Measurements from ENCODE around the gene LRRTM4. TPM values are rescaled to one million over a fixed set of nuclear protein-coding genes. Genes with fewer than 3 reads are reported as not detected.
"Not testable (repeated sequence)": the region's sequence is repeated elsewhere in the genome, so short reads cannot be mapped to it uniquely, and the experiment has no call there.

The LRRTM4 gene
- total and polyA plus RNA-seq, 4 donors: 0.52 to 2.7 TPM; not detected in 2

- H3K9me3 ChIP-seq (ENCODE audit: control insufficient read depth, low read length): no peaks in the 10 kb centered on the region
- no peaks in the 10 kb centered on the region for H3K4me1 ChIP-seq (ENCODE audit: control insufficient read depth in 1 of 2, insufficient read depth in 2 of 2, low read length in 2 of 2)
- DNase-seq (no peak), ATAC-seq (ENCODE audit: low FRiP score) (no peak)
- no peaks in the 10 kb centered on the region for H3K27me3 ChIP-seq (ENCODE audit: control insufficient read depth in 1 of 2, insufficient read depth in 2 of 2, low read length in 1 of 2)
- no peak overlapping the region for H3K4me3 ChIP-seq (ENCODE audit: low read length in 2 of 2)
- no peaks in the 10 kb centered on the region for H3K36me3 ChIP-seq (ENCODE audit: control insufficient read depth in 1 of 2, insufficient read depth in 2 of 2, low read length in 1 of 2)
- no peak overlapping the region for H3K27ac ChIP-seq (ENCODE audit: low read depth in 1 of 2, low read length in 2 of 2)
- intact Hi-C loops (cut with DNase I): no loop called here
- WGBS, 2 donors: 64 to 77% methylated on average over 3 of the region's 3 CpGs
These were observed 400.7 kb downstream of the LRRTM4 start for GRCh38 chr2:77121518-77121917.

DNA sequence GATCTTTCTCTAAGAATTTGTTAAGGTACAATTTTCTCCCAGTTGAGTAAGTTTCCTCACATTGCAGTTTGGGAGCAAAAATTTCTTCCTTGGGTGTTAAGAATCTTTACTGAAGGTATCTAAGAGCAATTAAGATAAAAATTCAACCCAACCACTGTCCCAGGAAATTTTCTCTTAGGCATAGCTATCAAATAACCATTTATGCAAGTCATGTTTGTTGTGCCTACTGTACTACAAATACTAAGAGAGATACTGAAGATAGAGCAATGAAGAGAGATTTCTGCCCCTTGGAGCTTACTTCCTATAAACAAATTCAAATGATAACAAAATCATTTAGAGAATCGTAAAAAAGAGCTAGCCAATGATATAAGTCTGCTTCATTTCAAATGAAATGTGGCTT, 402.8 kb downstream of the LRRTM4 start:
- no peak overlapping the region for H3K27ac ChIP-seq (ENCODE audit: low read depth in 1 of 2, low read length in 2 of 2)
- intact Hi-C loops (cut with DNase I): no loop called here
- no peak for DNase-seq
- H3K4me1 ChIP-seq (ENCODE audit: control insufficient read depth in 1 of 2, insufficient read depth in 2 of 2, low read length in 2 of 2): no peaks in the 10 kb centered on the region
- H3K36me3 ChIP-seq (ENCODE audit: control insufficient read depth in 1 of 2, insufficient read depth in 2 of 2, low read length in 1 of 2): no peaks in the 10 kb centered on the region
- WGBS, 2 donors: 84 to 86% methylated on average over 1 of the region's 1 CpG
- H3K4me3 ChIP-seq (ENCODE audit: low read length in 2 of 2): no peak overlapping the region
- no peaks in the 10 kb centered on the region for H3K9me3 ChIP-seq (ENCODE audit: control insufficient read depth, low read length)
- ATAC-seq (ENCODE audit: low FRiP score): no peak
- no peaks in the 10 kb centered on the region for H3K27me3 ChIP-seq (ENCODE audit: control insufficient read depth in 1 of 2, insufficient read depth in 2 of 2, low read length in 1 of 2)

DNA sequence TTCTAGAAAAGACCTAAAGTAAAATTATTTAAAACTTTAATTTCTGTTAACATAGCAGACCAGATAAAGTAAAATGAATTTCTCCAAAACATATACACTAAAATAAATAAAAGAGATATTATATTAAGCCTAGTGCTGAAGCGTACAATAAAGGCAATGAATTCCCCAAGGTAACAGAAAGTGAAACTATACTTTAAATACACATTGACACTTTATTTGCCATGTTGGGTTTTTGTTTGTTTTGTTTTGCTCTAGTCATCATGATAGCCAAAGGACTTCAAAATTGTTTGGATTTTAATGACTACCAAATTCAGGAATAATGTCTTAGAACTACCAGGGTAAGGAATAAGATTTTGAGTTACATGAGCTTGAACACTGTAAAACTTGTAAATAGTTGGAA, 413.3 kb downstream of the LRRTM4 start:
- 86 to 92% methylated on average over 1 of the region's 1 CpG for WGBS, 2 donors
- no peaks in the 10 kb centered on the region for H3K4me1 ChIP-seq (ENCODE audit: control insufficient read depth in 1 of 2, insufficient read depth in 2 of 2, low read length in 2 of 2)
- no peaks in the 10 kb centered on the region for H3K36me3 ChIP-seq (ENCODE audit: control insufficient read depth in 1 of 2, insufficient read depth in 2 of 2, low read length in 1 of 2)
- no peak overlapping the region for H3K27ac ChIP-seq (ENCODE audit: low read depth in 1 of 2, low read length in 2 of 2)
- ATAC-seq (ENCODE audit: low FRiP score) (no peak), DNase-seq (no peak)
- no peak overlapping the region for H3K4me3 ChIP-seq (ENCODE audit: low read length in 2 of 2)
- no peaks in the 10 kb centered on the region for H3K27me3 ChIP-seq (ENCODE audit: control insufficient read depth in 1 of 2, insufficient read depth in 2 of 2, low read length in 1 of 2)
- H3K9me3 ChIP-seq (ENCODE audit: control insufficient read depth, low read length): no peaks in the 10 kb centered on the region
- intact Hi-C loops (cut with DNase I): no loop called here

- Histone ChIP-seq H3K9me3 (ENCODE audit: control insufficient read depth, low read length) (no peaks in the 10 kb centered on the region), H3K36me3 (ENCODE audit: control insufficient read depth in 1 of 2, insufficient read depth in 2 of 2, low read length in 1 of 2) (no peaks in the 10 kb centered on the region), H3K27ac (ENCODE audit: low read depth in 1 of 2, low read length in 2 of 2) (no peak overlapping the region), H3K4me1 (ENCODE audit: control insufficient read depth in 1 of 2, insufficient read depth in 2 of 2, low read length in 2 of 2) (no peaks in the 10 kb centered on the region), H3K4me3 (ENCODE audit: low read length in 2 of 2) (no peak overlapping the region), H3K27me3 (ENCODE audit: control insufficient read depth in 1 of 2, insufficient read depth in 2 of 2, low read length in 1 of 2) (no peaks in the 10 kb centered on the region)
- 60 to 64% methylated on average over 3 of the region's 3 CpGs for WGBS, 2 donors
- intact Hi-C loops (cut with DNase I): no loop called here
- no peak for DNase-seq
- ATAC-seq (ENCODE audit: low FRiP score): no peak
These were observed 417.2 kb downstream of the LRRTM4 start for GRCh38 chr2:77105008-77105407.

- no peaks in the 10 kb centered on the region for H3K36me3 ChIP-seq (ENCODE audit: control insufficient read depth in 1 of 2, insufficient read depth in 2 of 2, low read length in 1 of 2)
- no peaks in the 10 kb centered on the region for H3K4me1 ChIP-seq (ENCODE audit: control insufficient read depth in 1 of 2, insufficient read depth in 2 of 2, low read length in 2 of 2)
- ATAC-seq (ENCODE audit: low FRiP score) (no peak), DNase-seq (no peak)
- intact Hi-C loops (cut with DNase I): no loop called here
- H3K27ac ChIP-seq (ENCODE audit: low read depth in 1 of 2, low read length in 2 of 2): no peak overlapping the region
- H3K4me3 ChIP-seq (ENCODE audit: low read length in 2 of 2): no peak overlapping the region
- WGBS, 2 donors: 63 to 65% methylated on average over 6 of the region's 6 CpGs
- H3K9me3 ChIP-seq (ENCODE audit: control insufficient read depth, low read length): no peaks in the 10 kb centered on the region
- no peaks in the 10 kb centered on the region for H3K27me3 ChIP-seq (ENCODE audit: control insufficient read depth in 1 of 2, insufficient read depth in 2 of 2, low read length in 1 of 2)
These were observed 417.6 kb downstream of the LRRTM4 start for GRCh38 chr2:77104554-77104953.

GRCh38 chr2:77102927-77103326, 419.2 kb downstream of the LRRTM4 start:
- H3K4me3 ChIP-seq (ENCODE audit: low read length in 2 of 2): no peak overlapping the region
- no peaks in the 10 kb centered on the region for H3K4me1 ChIP-seq (ENCODE audit: control insufficient read depth in 1 of 2, insufficient read depth in 2 of 2, low read length in 2 of 2)
- WGBS, 2 donors: 84 to 85% methylated on average over 2 of the region's 2 CpGs
- no peak for DNase-seq
- H3K9me3 ChIP-seq (ENCODE audit: control insufficient read depth, low read length): no peaks in the 10 kb centered on the region
- no peak overlapping the region for H3K27ac ChIP-seq (ENCODE audit: low read depth in 1 of 2, low read length in 2 of 2)
- no peaks in the 10 kb centered on the region for H3K27me3 ChIP-seq (ENCODE audit: control insufficient read depth in 1 of 2, insufficient read depth in 2 of 2, low read length in 1 of 2)
- intact Hi-C loops (cut with DNase I): no loop called here
- ATAC-seq (ENCODE audit: low FRiP score): no peak
- H3K36me3 ChIP-seq (ENCODE audit: control insufficient read depth in 1 of 2, insufficient read depth in 2 of 2, low read length in 1 of 2): no peaks in the 10 kb centered on the region

GRCh38 chr2:77101796-77102452, 420.3 kb downstream of the LRRTM4 start:
- intact Hi-C loops (cut with DNase I): no loop called here
- no peak overlapping the region for H3K27ac ChIP-seq (ENCODE audit: low read depth in 1 of 2, low read length in 2 of 2)
- no peak for DNase-seq

GRCh38 chr2:77099961-77100360, 422.2 kb downstream of the LRRTM4 start:
- intact Hi-C loops (cut with DNase I): no loop called here
- no peaks in the 10 kb centered on the region for H3K36me3 ChIP-seq (ENCODE audit: control insufficient read depth in 1 of 2, insufficient read depth in 2 of 2, low read length in 1 of 2)
- no peak overlapping the region for H3K4me3 ChIP-seq (ENCODE audit: low read length in 2 of 2)
- no peaks in the 10 kb centered on the region for H3K27me3 ChIP-seq (ENCODE audit: control insufficient read depth in 1 of 2, insufficient read depth in 2 of 2, low read length in 1 of 2)
- H3K4me1 ChIP-seq (ENCODE audit: control insufficient read depth in 1 of 2, insufficient read depth in 2 of 2, low read length in 2 of 2): no peaks in the 10 kb centered on the region
- WGBS, 2 donors: 86 to 89% methylated on average over 2 of the region's 2 CpGs
- no peak overlapping the region for H3K27ac ChIP-seq (ENCODE audit: low read depth in 1 of 2, low read length in 2 of 2)
- ATAC-seq (ENCODE audit: low FRiP score) (no peak), DNase-seq (no peak)
- H3K9me3 ChIP-seq (ENCODE audit: control insufficient read depth, low read length): no peaks in the 10 kb centered on the region

More at GRCh38 chr2:77101796-77102452, 420.3 kb downstream of the LRRTM4 start:
- Histone ChIP-seq H3K4me1 (ENCODE audit: control insufficient read depth in 1 of 2, insufficient read depth in 2 of 2, low read length in 2 of 2) (no peaks in the 10 kb centered on the region), H3K27me3 (ENCODE audit: control insufficient read depth in 1 of 2, insufficient read depth in 2 of 2, low read length in 1 of 2) (no peaks in the 10 kb centered on the region), H3K4me3 (ENCODE audit: low read length in 2 of 2) (no peak overlapping the region), H3K36me3 (ENCODE audit: control insufficient read depth in 1 of 2, insufficient read depth in 2 of 2, low read length in 1 of 2) (no peaks in the 10 kb centered on the region), H3K9me3 (ENCODE audit: control insufficient read depth, low read length) (no peaks in the 10 kb centered on the region)
- WGBS, 2 donors: 86 to 87% methylated on average over 8 of the region's 8 CpGs
- ATAC-seq (ENCODE audit: low FRiP score): no peak

DNA sequence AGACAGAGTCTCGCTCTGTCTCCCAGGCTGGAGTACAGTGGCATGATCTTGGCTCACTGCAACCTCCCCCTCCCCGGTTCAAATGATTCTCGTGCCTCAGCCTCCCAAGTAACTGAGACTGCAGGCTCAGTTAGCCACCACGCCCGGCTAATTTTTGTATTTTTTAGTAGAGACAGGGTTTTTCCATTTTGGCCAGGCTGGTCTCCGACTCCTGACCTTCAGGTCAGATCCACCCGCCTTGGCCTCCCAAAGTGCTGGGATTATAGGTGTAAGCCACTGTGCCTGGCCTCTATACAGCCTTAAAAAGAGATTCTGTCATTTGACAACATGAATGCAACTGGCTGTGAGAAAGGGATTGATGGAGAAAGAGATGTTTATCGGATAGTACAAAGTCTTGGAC, 426.7 kb downstream of the LRRTM4 start:
- H3K9me3 ChIP-seq (ENCODE audit: control insufficient read depth, low read length); DNase-seq; ATAC-seq (ENCODE audit: low FRiP score); H3K4me1 ChIP-seq (ENCODE audit: control insufficient read depth in 1 of 2, insufficient read depth in 2 of 2, low read length in 2 of 2); H3K27me3 ChIP-seq (ENCODE audit: control insufficient read depth in 1 of 2, insufficient read depth in 2 of 2, low read length in 1 of 2); H3K4me3 ChIP-seq (ENCODE audit: low read length in 2 of 2); intact Hi-C loops (cut with DNase I); H3K36me3 ChIP-seq (ENCODE audit: control insufficient read depth in 1 of 2, insufficient read depth in 2 of 2, low read length in 1 of 2); H3K27ac ChIP-seq (ENCODE audit: low read depth in 1 of 2, low read length in 2 of 2): not testable (repeated sequence)
- 82 to 88% methylated on average over 8 of the region's 8 CpGs for WGBS, 2 donors

All from aorta (tissue), 5 donors.